B cell (primary cell): Measurements from ENCODE around the gene PPP2R2D. TPM values are rescaled to one million over a fixed set of nuclear protein-coding genes. Genes with fewer than 3 reads are reported as not detected.

ENCODE experiments used
- ATAC-seq: fragments of 200-7000 bp; cut with Tn5 transposase; one replicate; pipeline ENCODE4 v1.10.0; 2021; ENCODE audit warnings: low read depth, mild to moderate bottlenecking, moderate number of reproducible peaks, moderate library complexity
- CTCF ChIA-PET: fragments of 350-600 bp; sonication (Branson Sonifier 250); formaldehyde crosslinking; loops from one replicate; lab custom pipeline; 2021; ENCODE audit warnings: antibody characterized with exemption, inconsistent platforms; lab: Charles Lee
- POLR2A ChIA-PET: fragments of 350-600 bp; sonication (Branson Sonifier 250); formaldehyde crosslinking; loops from one replicate; lab custom pipeline; 2021; ENCODE audit warnings: antibody characterized with exemption; lab: Charles Lee
- DNase-seq: peaks from one replicate; pipeline ENCODE4 v3.0.0; 2013
- H2AFZ ChIP-seq: 2 replicates; pipeline ENCODE4 v1.6.1; 2012; ENCODE audit warnings: mild to moderate bottlenecking, low read depth, low read length; ENCODE audit not compliant: insufficient read depth, poor library complexity, severe bottlenecking
- H3K27ac ChIP-seq, 2 donors: 1 replicate in 1 of 2; 2 replicates in 1 of 2; pipeline ENCODE4 v1.5.1; 2012 to 2013; ENCODE audit warnings: low read length in 2 of 2, mild to moderate bottlenecking in 2 of 2, moderate library complexity in 1 of 2
- H3K27me3 ChIP-seq, 4 experiments: fragments of 200-600 bp in 1 of 4; sonication (generic) in 1 of 4; replicated peaks in 1 of 4; 1 replicate in 2 of 4; 2 replicates in 2 of 4; pipeline versions ENCODE4 v1.6.1 to v1.7.0; 2013 to 2016; ENCODE audit warnings: low read length in 3 of 4, mild to moderate bottlenecking in 2 of 4, mixed read lengths in 1 of 4, moderate library complexity in 1 of 4; ENCODE audit not compliant: insufficient read depth in 4 of 4, control insufficient read depth in 3 of 4; ENCODE audit errors: control extremely low read depth in 1 of 4
- H3K36me3 ChIP-seq, 2 experiments: replicated peaks in 1 of 2; 1 replicate in 1 of 2; 2 replicates in 1 of 2; pipeline versions ENCODE4 v1.6.1 to v1.7.1; 2013; ENCODE audit warnings: low read length in 1 of 2; ENCODE audit not compliant: insufficient read depth in 2 of 2, control insufficient read depth in 1 of 2; ENCODE audit errors: control extremely low read depth in 1 of 2, extremely low read depth in 1 of 2
- H3K4me1 ChIP-seq, 2 donors: fragments of 200-600 bp in 1 of 2; sonication (generic) in 1 of 2; 1 replicate in 1 of 2; 2 replicates in 1 of 2; pipeline versions ENCODE4 v1.5.1 to v1.6.1; 2013 to 2017; ENCODE audit warnings: low read length in 2 of 2; ENCODE audit not compliant: control insufficient read depth in 2 of 2, insufficient read depth in 2 of 2
- H3K4me2 ChIP-seq: replicated peaks from 2 replicates; pipeline ENCODE3; 2012; ENCODE audit warnings: mild to moderate bottlenecking, low read depth, low read length; ENCODE audit not compliant: poor library complexity, severe bottlenecking
- H3K4me3 ChIP-seq, 5 experiments: fragments of 200-600 bp in 1 of 5; sonication (generic) in 1 of 5; 1 replicate in 3 of 5; 2 replicates in 2 of 5; pipeline versions ENCODE4 v1.5.1 to v1.7.0; 2011 to 2016; ENCODE audit warnings: low read length in 4 of 5, mild to moderate bottlenecking in 4 of 5, low read depth in 2 of 5, control low read depth in 1 of 5, moderate library complexity in 1 of 5; ENCODE audit not compliant: insufficient read depth in 1 of 5; ENCODE audit errors: control extremely low read depth in 1 of 5, extremely low read depth in 1 of 5
- H3K79me2 ChIP-seq: fragments of 200-600 bp; sonication (generic); one replicate; pipeline ENCODE4 v1.6.0; 2016; ENCODE audit warnings: low read length; ENCODE audit not compliant: control insufficient read depth, insufficient read depth
- H3K9ac ChIP-seq: fragments of 200-600 bp; sonication (generic); 2 replicates; pipeline ENCODE4 v1.6.1; 2017; ENCODE audit warnings: mild to moderate bottlenecking, low read length, moderate library complexity
- H3K9me3 ChIP-seq, 3 donors: one replicate each; pipeline versions ENCODE4 v1.6.1 to v1.7.1; 2013; ENCODE audit warnings: low read length in 2 of 3; ENCODE audit not compliant: control insufficient read depth in 2 of 3, insufficient read depth in 1 of 3; ENCODE audit errors: control extremely low read depth in 1 of 3
- H4K20me1 ChIP-seq: 2 replicates; pipeline ENCODE4 v1.6.0; 2012; ENCODE audit warnings: mild to moderate bottlenecking, low read length; ENCODE audit not compliant: insufficient read depth, control insufficient read depth, poor library complexity, severe bottlenecking
- H3K27ac Mint-ChIP-seq: one replicate; pipeline ENCODE4 v1.8.0; 2021; ENCODE audit warnings: mixed read lengths
- H3K27me3 Mint-ChIP-seq: one replicate; pipeline ENCODE4 v1.8.0; 2021; ENCODE audit warnings: mixed read lengths
- H3K4me1 Mint-ChIP-seq: one replicate; pipeline ENCODE4 v1.8.0; 2021; ENCODE audit warnings: mixed read lengths
- H3K4me3 Mint-ChIP-seq: one replicate; pipeline ENCODE4 v1.8.0; 2021; ENCODE audit warnings: mixed read lengths
- H3K9me3 Mint-ChIP-seq: one replicate; pipeline ENCODE4 v1.8.0; 2022; ENCODE audit warnings: mixed read lengths; ENCODE audit not compliant: insufficient read depth
- CTCF ChIP-seq: fragments of 200-600 bp; IDR thresholded peaks from one replicate; pipeline ENCODE4 v1.8.0; 2022; ENCODE audit warnings: antibody characterized with exemption, mild to moderate bottlenecking
- EZH2 ChIP-seq: IDR thresholded peaks from 2 replicates; pipeline ENCODE4 v1.6.1; 2012; ENCODE audit warnings: borderline replicate concordance, low read depth, mild to moderate bottlenecking, moderate library complexity, low read length; ENCODE audit not compliant: insufficient read depth, poor library complexity, severe bottlenecking
- WGBS: methylation state at CpG from one replicate; pipeline ENCODE4 v1.1.5; 2013; ENCODE audit warnings: missing lambda C conversion rate; ENCODE audit not compliant: insufficient coverage; 5-methylcytosine and 5-hydroxymethylcytosine counted together
- intact Hi-C: fragments of 100-400 bp; cut with micrococcal nuclease; formaldehyde crosslinking; loops from one replicate; pipeline ENCODE4 v1.10.0; 2022
- polyA plus RNA-seq: library from polyadenylated mRNA; depleted of rRNA; stranded (reverse); fragments of >200 nt; gene quantifications from 2 replicates; pipeline ENCODE4 v1.2.3, GENCODE V29; 2012
- total RNA-seq, 2 donors: library from RNA; stranded (reverse); fragments of 120-200 nt in 1 of 2; gene quantifications; 1 replicate in 1 of 2; 2 replicates in 1 of 2; pipeline versions ENCODE4 v1.2.3 to v1.2.4, GENCODE V29; 2013 to 2022

Gene PPP2R2D
- total and polyA plus RNA-seq, 2 donors (not counting 1 experiment from before 2014, with no cell fraction given) = 25.8 to 45.6 TPM

- peaks cover 0 to 35% of the 10 kb centered on the region in 2 experiments for H3K36me3 ChIP-seq
- no peak overlapping the region for H3K4me3 ChIP-seq
- H3K9ac ChIP-seq = no peak overlapping the region
- no peaks in the 10 kb centered on the region for H3K4me1 ChIP-seq
- WGBS = 97% methylated on average over 6 of the region's 8 CpGs
- no peak overlapping the region for H3K27ac ChIP-seq
- no peaks in the 10 kb centered on the region for H3K9me3 ChIP-seq
- Mint-ChIP-seq H3K4me3 (no peak overlapping the region), H3K27me3 (no peaks in the 10 kb centered on the region), H3K9me3 (no peaks in the 10 kb centered on the region), H3K4me1 (peaks cover 21% of the 10 kb centered on the region), H3K27ac (no peak overlapping the region)
- ATAC-seq = no peak
- CTCF ChIA-PET = no interaction called here
- H3K79me2 ChIP-seq = peaks cover 76% of the 10 kb centered on the region
- intact Hi-C loops = no loop called here
- DNase-seq = no peak
- no peak overlapping the region for H2AFZ ChIP-seq
- H3K4me2 ChIP-seq = no peak overlapping the region
- POLR2A ChIA-PET = no interaction called here
- H3K27me3 ChIP-seq = no peaks in the 10 kb centered on the region
- no peak for TF ChIP-seq CTCF
- TF ChIP-seq EZH2 = no peak
- H4K20me1 ChIP-seq = peaks cover 65% of the 10 kb centered on the region
Measured at GRCh38 chr10:131934769-131935168, 34.0 kb downstream of the PPP2R2D start.

- Histone ChIP-seq H3K36me3 (peaks cover 0 to 37% of the 10 kb centered on the region in 2 experiments), H3K4me2 (no peak overlapping the region), H3K27me3 (no peaks in the 10 kb centered on the region), H4K20me1 (peaks cover 60% of the 10 kb centered on the region), H2AFZ (no peak overlapping the region), H3K9me3 (no peaks in the 10 kb centered on the region), H3K79me2 (peaks cover 71% of the 10 kb centered on the region), H3K9ac (no peak overlapping the region), H3K4me1 (no peaks in the 10 kb centered on the region), H3K27ac (no peak overlapping the region), H3K4me3 (no peak overlapping the region)
- H3K4me3 Mint-ChIP-seq = no peak overlapping the region
- no peak overlapping the region for H3K27ac Mint-ChIP-seq
- TF ChIP-seq EZH2 (no peak), CTCF (no peak)
- H3K4me1 Mint-ChIP-seq = peaks cover 16% of the 10 kb centered on the region
- DNase-seq = no peak
- intact Hi-C loops = no loop called here
- H3K27me3 Mint-ChIP-seq = no peaks in the 10 kb centered on the region
- ATAC-seq = no peak
- POLR2A ChIA-PET = no interaction called here
- H3K9me3 Mint-ChIP-seq = no peaks in the 10 kb centered on the region
- CTCF ChIA-PET = no interaction called here
- no CpG with 5 or more reads among the region's 1 CpG for WGBS
Measured at GRCh38 chr10:131935260-131935659, 34.5 kb downstream of the PPP2R2D start.
